Muscle of back (tissue), 11 donors: ENCODE data around the gene IL24. TPM values are rescaled to one million over a fixed set of nuclear protein-coding genes. Genes with fewer than 3 reads are reported as not detected.

Experiments used
- DNase-seq, 3 donors: peaks; one replicate each; pipeline versions ENCODE4 v3.0.0 to v3.0.0-alpha.2; 2013
- polyA plus RNA-seq, 10 donors: library from polyadenylated mRNA; unstranded; fragments of 120-200 nt; gene quantifications; one replicate each; pipeline ENCODE4 v1.2.1, GENCODE V29; 2013; ENCODE audit not compliant: insufficient read length in 10 of 10

Gene IL24
- polyA plus RNA-seq, 10 donors: 0.10 to 1.6 (median 0.16) TPM; not detected in 2

DNA sequence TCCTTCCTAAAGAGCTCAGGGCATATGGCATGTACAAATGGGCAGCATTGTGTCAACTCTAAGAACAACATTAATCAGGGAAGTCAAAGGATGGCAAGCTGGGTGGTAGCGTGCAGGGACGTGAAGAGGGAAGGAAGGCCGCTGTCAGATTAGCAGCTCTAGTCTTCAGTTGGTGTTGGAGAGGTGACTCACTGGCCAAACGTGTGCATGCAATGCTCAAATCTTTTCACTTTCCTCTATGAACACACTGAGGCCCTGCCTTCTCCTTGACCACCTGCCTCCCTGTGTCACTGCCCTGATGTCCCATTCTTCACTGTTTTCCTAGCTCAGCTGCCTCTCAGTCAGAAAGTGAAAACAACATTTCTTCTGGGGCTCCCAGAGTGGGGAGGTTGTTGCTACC is 54.9 kb downstream of the IL24 start:
- DNase-seq: no peak

DNA sequence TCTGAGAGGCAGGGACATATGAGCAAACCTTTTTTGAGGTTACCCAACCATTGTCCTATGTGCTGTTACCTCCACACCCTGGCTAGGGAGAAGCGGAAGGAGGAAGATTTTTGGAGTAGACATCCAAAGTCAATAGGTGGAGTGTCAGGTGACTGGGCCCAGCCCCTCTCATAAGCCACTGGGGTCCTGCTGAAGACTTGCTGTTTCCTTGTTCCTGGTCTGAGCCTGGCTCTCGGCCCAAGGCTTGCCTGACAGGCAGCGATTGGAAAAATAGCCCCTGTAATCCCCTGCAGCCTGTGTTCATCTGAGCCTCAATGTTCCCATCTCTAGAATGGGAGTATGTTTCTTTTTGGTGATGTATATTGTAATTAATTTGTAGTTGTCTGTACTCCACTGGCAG is 55.9 kb downstream of the IL24 start:
- DNase-seq: no peak

DNA sequence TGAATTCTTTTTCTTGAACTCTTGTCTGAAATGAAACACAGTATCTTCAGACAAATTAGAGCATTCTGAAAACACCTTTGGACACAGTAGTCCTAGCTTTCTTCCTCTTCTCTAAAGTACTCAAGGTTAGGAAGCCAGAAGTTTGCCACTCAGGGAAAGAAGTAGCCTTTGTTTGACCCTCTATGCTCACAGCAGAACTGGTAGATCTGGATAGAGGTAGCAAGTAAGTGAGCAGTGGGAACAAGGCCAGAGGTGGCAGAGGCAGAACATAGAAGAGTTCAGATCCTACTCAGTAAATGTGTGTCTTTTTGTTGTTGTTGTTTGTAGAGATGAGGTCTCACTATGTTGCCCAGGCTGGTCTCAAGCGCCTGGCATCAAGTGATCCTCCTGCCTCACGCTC is 56.4 kb downstream of the IL24 start:
- no peak for DNase-seq

Other genes with a start within 250 kb of the IL24 start
- gene MAPKAPK2, start 212.5 kb upstream of the IL24 start, polyA plus RNA-seq: 10 to 100 TPM; 62.6 to 77.4 (median 72.0) TPM
- gene IL19, start 126.7 kb upstream of the IL24 start, polyA plus RNA-seq: not detected
- gene IL10, start 124.9 kb upstream of the IL24 start, polyA plus RNA-seq: 1 to 10 TPM in 1 of 10 donors, under 1 TPM in 9; 0.25 to 1.2 (median 0.49) TPM
- gene IL20, start 31.8 kb upstream of the IL24 start, polyA plus RNA-seq: not detected
- gene FCMR, start 24.5 kb downstream of the IL24 start, polyA plus RNA-seq: 10 to 100 TPM in 1 of 10 donors, 1 to 10 TPM in 8, under 1 TPM in 1; 0.88 to 10.6 (median 1.4) TPM
- under 1 TPM in 2 of 10 donors, not detected in 8; 0.03 to 0.04 TPM for gene PIGR, start 49.0 kb downstream of the IL24 start, polyA plus RNA-seq
- gene FCAMR, start 73.0 kb downstream of the IL24 start, polyA plus RNA-seq: not detected
- 1 to 10 TPM in 2 of 10 donors, under 1 TPM in 8; 0.06 to 3.1 (median 0.11) TPM for gene C1orf116, start 135.3 kb downstream of the IL24 start, polyA plus RNA-seq
- 1 to 10 TPM; 6.0 to 8.9 (median 7.0) TPM for gene YOD1, start 153.8 kb downstream of the IL24 start, polyA plus RNA-seq
- gene PFKFB2, start 155.8 kb downstream of the IL24 start, polyA plus RNA-seq: 1 to 10 TPM; 4.5 to 8.8 (median 7.0) TPM
- gene C4BPB, start 191.4 kb downstream of the IL24 start, polyA plus RNA-seq: under 1 TPM; 0.13 to 0.79 (median 0.37) TPM
- under 1 TPM; 0.14 to 0.81 (median 0.36) TPM for gene C4BPA, start 206.8 kb downstream of the IL24 start, polyA plus RNA-seq